GM11168 (cell line): ENCODE results near the gene SCG3.
"Not testable (repeated sequence)": the region's sequence is repeated elsewhere in the genome, so short reads cannot be mapped to it uniquely, and the experiment has no call there.

Source experiments
- in situ Hi-C: fragments of 300-500 bp; cut with MboI; formaldehyde crosslinking; loops from one replicate; pipeline ENCODE4 v1.12.0; 2022; ENCODE audit warnings: low sequenced_read_pairs; ENCODE audit not compliant: unreplicated experiment

The SCG3 gene

GRCh38 chr15:51681303-51681963, at the start of gene SCG3:
SCG3 (plus strand) TSS chr15:51681503; CDS start chr15:51681756, 253 bp downstream.
- in situ Hi-C loops: no loop called here

- in situ Hi-C loops: loop anchor here (5.0 kb wide), 1 partner anchor 133 kb away; no protein-coding TSS in a partner anchor
These were observed 46.6 kb upstream of the SCG3 start for GRCh38 chr15:51634591-51635198.

GRCh38 chr15:51641490-51642130, 39.7 kb upstream of the SCG3 start:
- in situ Hi-C loops: no loop called here

GRCh38 chr15:51642696-51643095, 38.6 kb upstream of the SCG3 start:
- in situ Hi-C loops: no loop called here

GRCh38 chr15:51647128-51647562, 34.2 kb upstream of the SCG3 start:
- in situ Hi-C loops: no loop called here

GRCh38 chr15:51648101-51648500, 33.2 kb upstream of the SCG3 start:
- in situ Hi-C loops: not testable (repeated sequence)

- in situ Hi-C loops: not testable (repeated sequence)
These were observed 32.7 kb upstream of the SCG3 start for GRCh38 chr15:51648643-51649042.

- in situ Hi-C loops: no loop called here
These were observed 31.4 kb upstream of the SCG3 start for GRCh38 chr15:51649659-51650521.

GRCh38 chr15:51652084-51652668, 29.1 kb upstream of the SCG3 start:
- in situ Hi-C loops: no loop called here

- in situ Hi-C loops: not testable (repeated sequence)
These were observed 25.8 kb upstream of the SCG3 start for GRCh38 chr15:51655401-51656057.

- in situ Hi-C loops: no loop called here
These were observed 22.6 kb upstream of the SCG3 start for GRCh38 chr15:51658664-51659063.

GRCh38 chr15:51661072-51661471, 20.2 kb upstream of the SCG3 start:
- in situ Hi-C loops: no loop called here

- in situ Hi-C loops: no loop called here
These were observed 13.8 kb upstream of the SCG3 start for GRCh38 chr15:51667478-51667877.

- in situ Hi-C loops: no loop called here
These were observed 12.9 kb upstream of the SCG3 start for GRCh38 chr15:51668446-51668845.

GRCh38 chr15:51669381-51669780, 11.9 kb upstream of the SCG3 start:
- in situ Hi-C loops: no loop called here

GRCh38 chr15:51672155-51672687, 9.1 kb upstream of the SCG3 start:
- in situ Hi-C loops: no loop called here

- in situ Hi-C loops: no loop called here
These were observed 8.1 kb upstream of the SCG3 start for GRCh38 chr15:51672913-51673857.

GRCh38 chr15:51675234-51675633, 6.1 kb upstream of the SCG3 start:
- in situ Hi-C loops: no loop called here
